Gastroesophageal sphincter (tissue), 4 donors: ENCODE measurements around the gene BRD4. TPM values are rescaled to one million over a fixed set of nuclear protein-coding genes. Genes with fewer than 3 reads are reported as not detected.

ENCODE experiments used
- ATAC-seq: fragments of 150-250 bp; one replicate; pipeline ENCODE4 v1.9.1; 2016; ENCODE audit warnings: mild to moderate bottlenecking, moderate library complexity
- H3K27ac ChIP-seq, 4 donors: fragments of 200-600 bp; sonication (generic) in 3 of 4; 1 replicate in 3 of 4; 2 replicates in 1 of 4; pipeline ENCODE4 v1.5.1; 2016 to 2019
- H3K27me3 ChIP-seq: fragments of 200-600 bp; sonication (generic); one replicate; pipeline ENCODE4 v1.5.1; 2019
- H3K36me3 ChIP-seq, 2 donors: fragments of 200-600 bp; sonication (generic); one replicate each; pipeline ENCODE4 v1.5.1; 2019; ENCODE audit warnings: control low read depth in 1 of 2
- H3K4me1 ChIP-seq, 3 donors: fragments of 200-600 bp; sonication (generic); 1 replicate in 2 of 3; 2 replicates in 1 of 3; pipeline ENCODE4 v1.5.1; 2016 to 2019; ENCODE audit warnings: control low read depth in 2 of 3
- H3K4me3 ChIP-seq, 2 donors: fragments of 200-600 bp; sonication (generic); one replicate each; pipeline ENCODE4 v1.5.1; 2019; ENCODE audit warnings: mild to moderate bottlenecking in 1 of 2, moderate library complexity in 1 of 2
- H3K9me3 ChIP-seq, 3 donors: fragments of 200-600 bp; sonication (generic); one replicate each; pipeline ENCODE4 v1.5.1; 2017 to 2019; ENCODE audit warnings: control low read depth in 2 of 3
- CTCF ChIP-seq, 4 experiments: fragments of 200-600 bp in 2 of 4; fragments of 450-650 bp in 2 of 4; sonication (generic) in 1 of 4; IDR thresholded peaks; one replicate each; pipeline ENCODE4 v1.5.1; 2017 to 2019; ENCODE audit warnings: antibody characterized with exemption in 4 of 4, mild to moderate bottlenecking in 2 of 4, moderate library complexity in 2 of 4
- EP300 ChIP-seq: sonication (generic); formaldehyde crosslinking; IDR thresholded peaks from one replicate; pipeline ENCODE4 v1.6.1; 2017; ENCODE audit warnings: antibody characterized with exemption, mild to moderate bottlenecking
- POLR2A ChIP-seq, 2 donors: fragments of 450-650 bp; IDR thresholded peaks; one replicate each; pipeline ENCODE4 v1.6.1; 2017; ENCODE audit warnings: antibody characterized with exemption in 2 of 2, mild to moderate bottlenecking in 2 of 2, moderate library complexity in 1 of 2
- POLR2AphosphoS5 ChIP-seq: sonication (generic); formaldehyde crosslinking; IDR thresholded peaks from one replicate; pipeline ENCODE4 v1.6.1; 2017; ENCODE audit warnings: antibody characterized with exemption
- WGBS, 2 donors: methylation state at CpG; one replicate each; pipeline ENCODE4 v1.1.5; 2018; ENCODE audit warnings: low coverage in 1 of 2; 5-methylcytosine and 5-hydroxymethylcytosine counted together
- total RNA-seq, 4 donors: library from RNA; depleted of rRNA; stranded (reverse); fragments of >200 nt; gene quantifications; one replicate each; pipeline ENCODE4 v1.1.0, GENCODE V29; 2016

Gene BRD4
- total RNA-seq, 4 donors from 2014 or later, result 29.6 to 49.3 (median 34.4) TPM

DNA sequence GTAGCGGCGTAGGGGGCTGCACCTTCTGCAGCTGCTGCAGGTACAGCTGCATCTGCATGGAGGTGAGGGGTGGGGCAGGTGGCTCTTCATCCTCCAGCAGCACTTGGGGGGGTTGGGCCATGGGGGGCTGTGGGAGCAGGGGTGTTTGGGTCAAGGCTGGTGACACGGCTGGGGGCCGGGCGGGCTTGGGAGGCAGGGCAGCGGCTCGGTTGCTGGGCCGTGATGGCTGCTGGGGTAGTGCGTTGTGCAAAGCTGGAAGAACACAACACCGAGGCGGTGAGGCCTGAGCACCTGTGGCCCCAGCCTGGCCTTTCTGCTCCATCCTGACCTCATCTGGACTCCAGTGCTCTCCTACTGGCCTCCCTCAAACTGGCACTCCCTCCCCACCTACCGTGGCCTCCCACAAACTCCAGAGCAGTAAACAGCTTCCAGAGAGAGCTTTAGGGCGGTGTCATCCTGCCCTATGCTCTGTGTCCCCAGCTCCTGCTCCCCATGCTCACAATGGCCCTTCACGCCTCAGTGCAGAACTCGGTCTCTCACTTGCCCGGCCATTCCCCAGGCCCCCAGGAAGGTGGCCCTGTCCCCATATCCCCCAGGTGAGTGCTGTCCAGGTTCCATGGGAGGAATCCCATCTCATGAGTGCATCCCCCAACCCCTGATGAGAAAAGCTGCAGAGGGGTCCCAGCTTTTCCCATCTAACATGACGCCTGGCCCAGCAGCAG lies 88.9 kb downstream of the BRD4 start:
- no peak for ATAC-seq
- 75 to 93% methylated on average over 6 of the region's 17 CpGs for WGBS, 2 donors
- peaks cover 2 to 55% (median 18%) of the 10 kb centered on the region in 3 donors for H3K4me1 ChIP-seq
- no peak for TF ChIP-seq EP300
- no peak for TF ChIP-seq CTCF (IDR thresholded peaks at IDR 0.05)
- no peak for TF ChIP-seq POLR2A (IDR thresholded peaks at IDR 0.05)
- TF ChIP-seq POLR2AphosphoS5, result no peak
- H3K27me3 ChIP-seq, result no peaks in the 10 kb centered on the region
- peaks cover 0 to 98% of the 10 kb centered on the region in 2 donors for H3K36me3 ChIP-seq
- H3K27ac ChIP-seq, result no peak overlapping the region
- no peaks in the 10 kb centered on the region for H3K9me3 ChIP-seq
- H3K4me3 ChIP-seq, result no peak overlapping the region

DNA sequence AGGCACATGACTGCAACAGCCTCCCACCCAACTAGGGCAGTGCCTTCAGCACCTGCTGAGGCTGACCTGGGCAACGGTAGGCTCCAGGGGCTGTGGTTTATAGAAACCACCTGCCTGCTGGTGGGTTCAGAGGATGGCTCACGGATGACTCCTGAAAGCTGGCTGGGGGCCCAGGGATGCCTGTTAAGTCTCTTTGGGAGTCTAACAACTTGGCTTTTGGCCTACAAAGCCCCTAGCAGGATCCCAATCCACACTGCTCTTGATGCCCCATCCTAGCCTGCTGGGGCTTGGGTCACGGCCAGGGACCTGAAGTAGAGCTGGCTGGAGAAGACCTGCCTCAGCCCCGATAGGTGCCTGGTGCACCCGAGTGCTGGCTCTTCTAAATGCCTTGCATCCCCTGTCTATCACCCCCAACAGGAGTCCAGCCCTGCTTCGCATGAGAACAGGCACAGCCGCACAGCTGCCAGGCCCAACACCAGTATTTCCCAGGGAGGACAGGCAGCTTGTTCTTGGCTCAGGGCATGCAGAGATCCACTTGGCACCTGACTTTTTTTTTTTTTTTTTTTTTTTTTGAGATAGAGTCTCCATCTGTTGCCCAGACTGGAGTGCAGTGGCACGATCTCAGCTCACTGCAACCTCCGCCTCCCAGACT lies 91.0 kb downstream of the BRD4 start:
- Histone ChIP-seq H3K9me3 (no peaks in the 10 kb centered on the region), H3K4me3 (no peak overlapping the region), H3K27ac (no peak overlapping the region), H3K4me1 (peaks cover 0 to 35% (median 0%) of the 10 kb centered on the region in 3 donors), H3K36me3 (peaks cover 0 to 99% of the 10 kb centered on the region in 2 donors), H3K27me3 (no peaks in the 10 kb centered on the region)
- TF ChIP-seq POLR2A (IDR thresholded peaks at IDR 0.05) (no peak), CTCF (IDR thresholded peaks at IDR 0.05) (no peak), POLR2AphosphoS5 (no peak)
- WGBS, 2 donors, result 100% methylated on average over 1 of the region's 9 CpGs; no CpG with 5 or more reads in 1 of the 2 donors
- ATAC-seq, result no peak

DNA sequence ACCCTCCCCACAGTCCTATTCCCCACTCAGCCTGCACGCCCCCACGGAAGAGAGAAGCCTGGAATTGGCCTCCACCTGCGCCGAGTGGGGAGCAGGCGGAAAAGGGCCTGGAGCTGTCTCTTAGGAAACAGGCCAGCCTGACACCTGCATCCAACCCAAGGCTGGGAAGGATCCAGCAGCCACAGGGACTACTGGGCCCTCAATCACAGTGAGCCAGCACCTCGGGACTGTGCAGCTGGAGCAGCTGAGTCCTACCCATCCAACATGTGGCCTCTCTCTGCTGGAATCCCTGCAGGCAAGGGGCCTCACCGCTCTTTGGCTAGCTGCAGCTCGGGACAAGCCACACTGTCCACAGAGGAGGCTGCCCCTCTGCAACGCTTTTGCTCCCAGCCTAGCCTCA lies 91.8 kb downstream of the BRD4 start:
- Histone ChIP-seq H3K27ac (no peak overlapping the region), H3K9me3 (no peaks in the 10 kb centered on the region), H3K27me3 (no peaks in the 10 kb centered on the region), H3K4me1 (peaks cover 0 to 27% (median 0%) of the 10 kb centered on the region in 3 donors), H3K4me3 (no peak overlapping the region), H3K36me3 (peaks cover 0 to 99% of the 10 kb centered on the region in 2 donors)
- TF ChIP-seq EP300 (no peak), POLR2A (IDR thresholded peaks at IDR 0.05) (no peak), POLR2AphosphoS5 (no peak)
- WGBS, 2 donors, result 100% methylated on average over 1 of the region's 9 CpGs; no CpG with 5 or more reads in 1 of the 2 donors
- no peak for ATAC-seq

DNA sequence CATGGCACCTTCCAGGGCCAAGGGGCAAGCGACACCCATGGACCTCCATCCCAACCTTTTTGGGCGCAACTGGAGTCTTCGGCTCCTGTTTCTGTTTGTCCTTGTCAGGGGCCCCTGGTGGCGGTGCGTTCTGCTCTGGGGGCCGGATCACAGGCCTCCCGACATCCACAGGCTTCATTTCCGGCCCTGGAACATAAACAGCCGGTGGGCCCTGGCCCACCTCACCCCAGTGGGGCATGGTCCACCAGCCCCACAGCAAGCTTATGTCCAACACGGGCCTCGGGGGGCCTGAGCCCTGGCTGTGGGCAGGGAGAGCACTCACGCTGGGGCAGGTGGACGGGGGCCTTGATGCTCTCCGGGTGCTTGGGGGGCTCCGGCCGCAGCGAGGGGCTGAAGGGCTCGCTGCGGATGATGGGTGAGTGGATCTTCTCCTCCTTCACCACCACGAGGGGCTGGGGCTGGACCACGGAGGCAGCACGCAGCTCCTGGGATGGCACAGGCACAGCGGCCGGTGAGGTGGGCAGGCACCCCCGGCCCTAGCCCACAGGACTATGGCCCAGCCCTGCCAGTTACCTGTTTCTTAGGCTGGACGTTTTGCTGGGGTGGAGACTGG lies 92.9 kb downstream of the BRD4 start:
- no peaks in the 10 kb centered on the region for H3K9me3 ChIP-seq
- H3K36me3 ChIP-seq, result peaks cover 0 to 98% of the 10 kb centered on the region in 2 donors
- peak overlapping the region in 1 of 4 donors; percentile 12 for H3K27ac ChIP-seq
- ATAC-seq, result no peak
- TF ChIP-seq POLR2AphosphoS5 (no peak), EP300 (no peak), CTCF (IDR thresholded peaks at IDR 0.05) (no peak), POLR2A (IDR thresholded peaks at IDR 0.05) (no peak)
- 56% methylated on average over 3 of the region's 26 CpGs; no CpG with 5 or more reads in 1 of the 2 donors for WGBS, 2 donors
- peaks cover 0 to 16% (median 0%) of the 10 kb centered on the region in 3 donors for H3K4me1 ChIP-seq
- no peaks in the 10 kb centered on the region for H3K27me3 ChIP-seq
- no peak overlapping the region for H3K4me3 ChIP-seq

DNA sequence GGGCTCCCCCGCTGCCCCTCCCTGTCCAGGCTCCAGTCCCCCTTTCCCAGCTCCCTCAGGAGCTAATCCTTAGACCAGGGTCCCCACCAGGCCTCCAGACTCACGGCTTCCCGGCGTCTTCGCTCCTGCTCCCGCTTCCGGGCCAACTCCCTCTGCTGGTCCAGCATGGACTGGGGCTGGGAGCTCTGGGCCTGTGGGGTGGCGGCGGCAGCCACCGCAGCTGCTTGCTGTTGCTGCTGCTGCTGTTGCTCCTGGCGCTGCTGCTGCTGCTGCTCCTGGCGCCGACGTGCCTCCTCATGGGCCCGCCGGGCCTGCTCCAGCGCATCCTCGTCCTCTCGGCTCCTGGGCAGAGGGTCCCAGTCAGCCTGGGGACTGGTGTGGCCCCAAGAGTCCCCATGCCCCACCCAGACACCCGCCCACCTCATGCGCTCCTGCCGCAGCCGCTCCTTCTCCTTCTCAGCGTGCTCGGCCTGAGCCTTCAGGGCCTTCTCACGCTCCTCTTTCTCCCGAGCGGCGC lies 93.6 kb downstream of the BRD4 start:
- ATAC-seq, result no peak
- 95% methylated on average over 10 of the region's 29 CpGs; no CpG with 5 or more reads in 1 of the 2 donors for WGBS, 2 donors

More for the DNA sequence above, 93.6 kb downstream of the BRD4 start:
- no peak for TF ChIP-seq POLR2A (IDR thresholded peaks at IDR 0.05)
- no peak for TF ChIP-seq POLR2AphosphoS5
- peaks cover 0 to 91% of the 10 kb centered on the region in 2 donors for H3K36me3 ChIP-seq
- H3K4me3 ChIP-seq, result no peak overlapping the region
- H3K9me3 ChIP-seq, result no peaks in the 10 kb centered on the region
- H3K27me3 ChIP-seq, result no peaks in the 10 kb centered on the region
- peak overlapping the region in 1 of 4 donors; percentile 12 for H3K27ac ChIP-seq
- H3K4me1 ChIP-seq, result peaks cover 0 to 12% (median 0%) of the 10 kb centered on the region in 3 donors
